ENCODE measurements around the gene WDFY2.
"Not testable (repeated sequence)": the region's sequence is repeated elsewhere in the genome, so short reads cannot be mapped to it uniquely, and the experiment has no call there.

WDFY2 gene

DNA sequence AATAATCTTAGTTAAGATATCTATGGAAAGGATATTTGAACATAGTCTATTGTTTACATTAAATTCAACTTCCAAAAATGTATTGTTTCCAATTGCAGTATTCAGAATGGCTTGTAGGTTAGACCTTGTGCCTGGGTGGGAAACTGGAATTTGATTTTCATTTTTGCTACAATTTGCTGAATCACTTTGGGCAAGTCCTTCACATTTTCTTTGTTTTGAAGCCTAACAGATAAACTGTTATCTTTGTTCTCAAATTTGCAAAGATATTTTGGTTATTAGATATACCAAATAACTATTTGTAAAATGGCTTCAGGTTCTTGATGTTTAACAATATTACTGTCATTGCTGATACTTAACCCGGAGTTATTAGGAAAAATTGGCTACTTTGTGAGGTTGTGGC, 82.6 kb downstream of the WDFY2 start:
- no peak for DNase-seq (ENCODE audit: low read depth in 2 of 2)

DNA sequence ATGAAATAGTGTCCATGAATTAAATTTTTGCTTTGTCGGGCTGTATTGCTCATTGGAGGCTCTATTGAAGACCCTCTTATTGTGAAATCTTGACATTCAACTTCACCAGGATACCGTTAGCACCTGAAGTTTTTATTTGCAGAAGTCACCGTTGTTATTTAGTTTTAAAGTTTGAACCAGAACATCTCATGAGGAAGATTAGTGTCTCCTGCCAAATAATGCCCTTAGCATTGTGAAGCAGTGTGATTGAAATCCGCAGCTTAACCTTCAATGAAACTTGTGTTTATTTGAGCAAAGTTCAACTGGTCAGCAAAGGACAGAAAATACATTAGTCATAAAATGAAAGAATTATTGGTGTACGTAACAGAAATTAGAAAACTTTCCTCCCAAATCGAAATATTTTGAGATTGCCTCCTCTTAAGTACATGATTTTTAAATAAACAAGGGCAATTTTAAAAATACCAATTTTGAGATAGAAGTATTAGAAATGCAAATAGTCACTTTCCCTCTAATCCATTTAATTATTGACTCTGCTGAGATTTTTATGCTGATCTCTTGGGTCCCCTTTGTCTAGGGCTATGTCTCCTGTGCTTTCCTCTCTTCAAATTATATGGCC, 84.4 kb downstream of the WDFY2 start:
- no peak for DNase-seq (ENCODE audit: low read depth in 2 of 2)

DNA sequence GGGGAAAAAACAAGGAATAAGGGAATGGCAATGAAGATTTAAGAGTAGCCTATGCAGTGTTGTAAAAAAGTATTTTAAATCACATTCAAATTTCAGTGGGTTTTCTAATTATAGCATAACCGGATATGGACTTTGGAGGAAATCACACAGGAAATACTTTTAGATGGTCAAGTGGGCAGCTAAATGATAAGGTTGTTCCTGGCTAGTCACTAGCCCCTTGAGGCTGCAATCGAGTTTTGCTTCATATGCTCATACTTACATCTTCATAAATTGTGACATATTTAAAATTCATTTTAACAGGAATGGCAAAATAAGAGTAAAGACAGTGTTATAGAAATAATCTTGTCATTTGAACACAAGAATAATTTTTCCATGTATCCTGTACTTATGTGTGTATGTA, 88.9 kb downstream of the WDFY2 start:
- no peak for DNase-seq (ENCODE audit: low read depth in 2 of 2)

DNA sequence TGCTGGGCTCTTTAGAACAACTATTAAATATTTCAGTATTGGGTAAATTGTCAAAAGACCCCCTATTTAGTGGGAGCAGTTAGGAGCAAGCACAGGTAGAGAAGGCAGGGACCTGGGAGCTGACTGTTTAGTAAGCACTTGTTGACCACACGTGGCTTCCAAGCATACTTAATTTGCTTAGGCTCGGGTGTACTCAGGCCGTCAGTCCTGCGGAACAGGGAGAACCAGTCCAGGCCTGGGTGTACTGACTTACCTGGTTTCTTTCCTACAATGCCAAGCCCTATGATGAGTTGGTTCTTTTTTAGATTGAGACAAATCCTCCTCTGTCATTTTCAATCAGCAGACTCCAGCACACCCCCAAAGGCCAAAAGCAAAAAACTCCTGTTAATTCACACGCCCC, 90.0 kb downstream of the WDFY2 start:
- no peak for DNase-seq (ENCODE audit: low read depth in 2 of 2)

DNA sequence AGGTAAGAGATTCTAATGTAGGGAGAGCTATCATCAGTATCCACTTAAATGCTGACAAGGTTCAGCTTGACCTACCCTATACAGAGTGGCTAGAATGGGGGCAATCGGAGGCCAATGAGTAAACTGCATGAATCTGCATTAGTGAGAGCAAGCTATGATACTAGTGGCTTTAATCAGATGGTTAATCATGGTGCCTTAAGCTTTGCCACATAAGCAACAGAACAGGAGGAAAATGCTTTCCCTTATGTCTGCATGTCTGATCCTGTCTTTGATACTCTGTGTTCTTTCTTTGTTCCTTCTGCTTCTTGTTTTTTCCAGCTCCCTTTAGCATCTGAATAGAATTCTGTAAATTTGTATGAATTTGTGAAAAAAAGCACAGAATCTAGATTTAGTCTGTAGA, 91.1 kb downstream of the WDFY2 start:
- no peak for DNase-seq (ENCODE audit: low read depth in 2 of 2)

DNA sequence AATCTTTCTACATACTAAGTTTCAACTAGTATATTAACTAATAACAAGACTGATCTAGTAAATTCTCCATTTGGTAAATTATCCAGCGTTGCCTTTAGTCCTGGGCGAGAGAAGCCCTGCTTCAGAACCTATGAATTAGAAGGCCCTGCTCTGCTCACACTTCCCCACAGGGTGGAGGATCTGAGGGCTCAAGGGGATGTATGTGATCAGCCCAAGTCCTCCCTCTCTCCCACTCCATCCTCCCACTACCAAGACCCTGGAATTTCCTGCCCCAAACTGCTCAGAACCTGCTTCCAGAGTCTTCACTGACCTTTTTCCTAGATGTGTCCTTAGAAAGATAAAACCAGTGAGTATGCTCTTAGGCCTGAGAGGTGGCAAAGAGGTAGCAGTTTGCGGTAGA, 91.6 kb downstream of the WDFY2 start:
- no peak for DNase-seq (ENCODE audit: low read depth in 2 of 2)

DNA sequence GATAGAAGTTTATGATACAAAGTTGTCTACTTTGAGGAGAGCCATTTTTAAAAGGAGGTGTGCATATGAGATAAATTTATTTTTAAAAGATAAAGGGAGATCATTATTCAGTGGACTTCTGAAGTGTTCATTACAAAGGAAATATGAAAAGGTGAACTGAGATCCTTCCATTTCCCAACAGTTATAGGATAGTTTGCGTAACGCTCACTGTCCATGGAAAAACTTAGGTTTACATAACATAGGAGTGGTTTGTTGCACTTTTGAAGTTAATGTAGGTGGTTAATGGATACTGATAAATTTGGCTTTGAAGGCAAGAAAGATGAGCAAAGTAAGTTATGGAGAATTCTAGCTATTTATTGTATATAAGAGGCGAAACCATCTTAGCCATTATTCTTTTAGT, 92.5 kb downstream of the WDFY2 start:
- no peak for DNase-seq (ENCODE audit: low read depth in 2 of 2)

DNA sequence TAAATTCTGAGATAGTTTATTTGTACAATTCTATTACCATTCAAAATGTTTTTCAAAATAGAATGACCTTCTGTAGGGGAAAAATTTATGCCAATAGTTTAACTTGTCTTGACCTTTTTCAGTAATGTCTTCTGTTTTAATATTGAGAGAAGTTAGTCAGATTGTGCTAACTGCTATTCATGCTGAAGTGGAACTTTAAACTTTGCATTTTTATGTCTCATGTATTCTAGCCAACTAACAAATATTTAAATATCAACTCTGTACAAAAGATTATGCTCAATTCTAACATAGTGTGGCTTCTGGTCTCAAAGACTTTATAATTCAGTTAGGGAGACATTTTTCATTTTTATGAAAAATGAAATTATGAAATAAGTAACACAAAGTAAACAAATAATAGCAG, 94.2 kb downstream of the WDFY2 start:
- DNase-seq (ENCODE audit: low read depth in 2 of 2) = no peak

DNA sequence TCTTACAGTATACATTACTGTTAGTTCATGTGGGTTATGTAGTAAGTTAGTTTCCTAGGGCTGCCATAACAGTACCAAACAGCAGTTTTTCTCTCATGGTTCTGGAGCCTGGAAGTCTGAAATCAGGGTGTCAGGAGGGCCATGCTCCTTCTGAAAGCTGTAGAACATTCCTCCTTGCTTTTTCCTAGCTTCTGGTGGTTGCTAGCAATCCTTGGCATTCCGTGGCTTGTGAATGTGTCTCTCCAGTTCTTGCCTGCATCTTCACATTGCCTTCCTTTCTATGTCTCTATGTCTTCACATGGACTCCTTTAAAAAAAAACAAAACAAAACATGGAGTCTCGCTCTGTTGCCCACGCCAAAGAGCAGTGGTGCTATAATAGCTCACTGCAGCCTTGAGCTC, 95.4 kb downstream of the WDFY2 start:
- no peak for DNase-seq (ENCODE audit: low read depth in 2 of 2)

DNA sequence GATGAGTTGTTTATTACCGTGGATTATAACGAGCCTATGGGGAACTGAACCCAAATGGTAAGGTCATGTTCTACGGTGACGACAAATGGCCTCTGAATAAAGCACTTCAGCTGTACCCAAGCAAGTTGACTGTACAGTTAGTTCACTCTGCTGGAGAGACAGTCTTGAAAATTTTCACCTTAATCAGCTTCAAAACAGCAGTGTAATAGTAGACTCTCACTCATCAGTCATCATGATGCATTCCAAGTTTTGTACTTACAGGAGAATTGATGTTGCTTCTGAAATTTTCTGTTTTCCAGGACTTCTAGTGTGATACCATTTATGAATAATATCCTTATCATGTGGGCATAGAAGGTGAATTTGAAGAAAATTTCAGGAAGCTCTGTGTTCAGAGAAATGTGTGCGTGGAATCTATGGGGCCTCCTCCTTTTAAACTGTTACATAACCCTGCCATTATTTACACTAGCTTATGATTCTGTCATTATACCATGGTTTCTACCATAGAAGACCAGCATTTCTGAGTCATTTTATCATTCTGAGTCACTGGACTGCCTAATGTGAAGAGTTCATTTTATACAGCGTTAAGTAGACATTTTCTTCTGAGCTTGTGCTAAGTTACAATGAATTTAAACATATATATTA, 96.9 kb downstream of the WDFY2 start:
- no peak for DNase-seq (ENCODE audit: low read depth in 2 of 2)

DNA sequence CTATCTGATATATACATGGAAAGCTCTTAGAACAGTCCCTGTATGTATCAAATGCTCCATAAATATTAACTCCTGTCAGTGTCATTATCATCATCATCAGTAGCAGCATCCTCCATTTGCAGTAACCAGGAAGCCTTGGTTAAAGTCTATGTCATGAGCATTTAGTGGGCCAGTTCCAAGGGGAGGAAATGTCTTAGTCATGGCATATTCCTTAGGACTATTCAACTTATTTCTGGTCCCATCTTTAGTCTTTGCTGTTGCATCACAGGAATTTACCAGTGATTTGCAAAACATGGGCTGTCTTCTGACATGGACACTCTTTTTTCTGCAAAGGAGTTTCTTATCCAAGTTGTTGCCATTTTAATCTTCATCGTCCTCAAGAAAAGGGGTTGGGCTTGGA, 98.4 kb downstream of the WDFY2 start:
- DNase-seq (ENCODE audit: low read depth in 2 of 2) = no peak

DNA sequence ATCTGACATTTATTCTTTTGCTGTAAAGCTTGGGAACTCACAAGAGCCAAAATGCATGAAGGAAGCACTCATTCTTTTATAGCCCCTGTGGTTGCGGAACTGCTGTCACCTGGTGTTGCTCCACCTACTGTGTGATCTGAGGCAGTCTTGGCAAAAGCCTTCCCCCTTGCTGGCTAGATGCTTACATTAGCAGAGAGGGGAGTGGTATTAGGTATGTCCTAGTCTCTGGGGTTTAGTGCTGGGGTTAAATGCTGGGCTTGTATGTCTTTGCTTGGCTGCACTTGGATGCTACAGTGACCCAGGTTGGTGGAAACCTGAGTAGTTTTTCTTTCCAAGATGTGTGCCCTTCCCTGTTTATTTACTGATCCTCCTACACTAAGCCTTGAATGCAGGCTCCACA, 99.3 kb downstream of the WDFY2 start:
- no peak for DNase-seq (ENCODE audit: low read depth in 2 of 2)

DNA sequence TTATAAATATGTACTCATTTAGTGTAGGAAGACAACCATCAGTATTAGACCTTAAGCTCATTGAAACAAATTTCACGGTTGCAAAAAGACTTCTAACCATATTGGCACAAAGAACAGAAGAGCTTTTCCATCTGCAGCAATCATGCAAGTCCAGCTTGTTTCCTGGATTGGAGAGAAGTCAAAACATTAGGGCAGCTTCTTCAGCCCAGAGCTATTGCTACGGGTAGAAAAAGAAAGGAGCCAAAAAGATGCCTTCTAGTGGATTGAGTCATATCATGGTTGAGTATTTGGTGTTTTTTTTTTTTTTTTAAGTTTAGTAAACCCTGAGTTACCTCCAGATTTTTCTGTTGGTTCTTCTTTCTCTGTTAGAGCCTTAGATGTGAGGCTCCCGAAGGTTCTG, 99.8 kb downstream of the WDFY2 start:
- no peak for DNase-seq (ENCODE audit: low read depth in 2 of 2)

DNA sequence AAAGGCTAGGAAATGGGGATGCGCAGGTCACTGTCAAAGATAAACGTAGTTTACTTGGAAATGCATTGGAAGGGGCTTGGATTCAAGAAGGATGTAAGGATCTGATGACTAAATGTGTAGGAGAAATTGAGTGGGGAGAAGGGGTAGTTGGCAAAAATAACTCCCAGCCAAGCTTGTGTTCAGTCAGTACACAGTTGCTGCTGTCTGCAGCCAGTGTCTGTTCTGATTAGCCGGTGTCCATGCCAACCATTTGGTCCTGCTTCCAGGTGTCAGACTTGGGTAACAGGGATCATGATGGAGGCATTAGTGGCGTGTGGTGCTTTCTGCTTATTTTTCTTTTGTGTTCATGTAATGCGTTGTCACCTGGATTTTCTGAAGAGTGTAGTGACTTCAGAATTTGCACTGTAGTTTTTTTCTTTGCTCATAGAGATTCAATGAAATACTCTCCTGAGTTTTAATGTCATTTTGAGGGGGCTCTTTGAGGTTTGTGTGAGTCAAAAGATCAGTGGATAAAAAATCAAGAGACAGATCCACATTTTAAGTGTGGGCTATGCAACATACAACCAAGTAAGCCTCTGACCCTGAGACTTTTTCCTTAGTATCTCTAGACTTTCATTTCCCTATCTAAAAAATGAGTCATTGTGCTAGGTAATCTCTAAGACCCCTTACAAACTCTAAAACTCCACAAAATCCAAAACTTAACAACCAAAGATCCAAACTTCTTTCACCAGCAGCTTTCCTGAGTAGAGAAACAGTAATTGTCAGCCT, 103.9 kb downstream of the WDFY2 start:
- no peak for DNase-seq (ENCODE audit: low read depth in 2 of 2)

DNA sequence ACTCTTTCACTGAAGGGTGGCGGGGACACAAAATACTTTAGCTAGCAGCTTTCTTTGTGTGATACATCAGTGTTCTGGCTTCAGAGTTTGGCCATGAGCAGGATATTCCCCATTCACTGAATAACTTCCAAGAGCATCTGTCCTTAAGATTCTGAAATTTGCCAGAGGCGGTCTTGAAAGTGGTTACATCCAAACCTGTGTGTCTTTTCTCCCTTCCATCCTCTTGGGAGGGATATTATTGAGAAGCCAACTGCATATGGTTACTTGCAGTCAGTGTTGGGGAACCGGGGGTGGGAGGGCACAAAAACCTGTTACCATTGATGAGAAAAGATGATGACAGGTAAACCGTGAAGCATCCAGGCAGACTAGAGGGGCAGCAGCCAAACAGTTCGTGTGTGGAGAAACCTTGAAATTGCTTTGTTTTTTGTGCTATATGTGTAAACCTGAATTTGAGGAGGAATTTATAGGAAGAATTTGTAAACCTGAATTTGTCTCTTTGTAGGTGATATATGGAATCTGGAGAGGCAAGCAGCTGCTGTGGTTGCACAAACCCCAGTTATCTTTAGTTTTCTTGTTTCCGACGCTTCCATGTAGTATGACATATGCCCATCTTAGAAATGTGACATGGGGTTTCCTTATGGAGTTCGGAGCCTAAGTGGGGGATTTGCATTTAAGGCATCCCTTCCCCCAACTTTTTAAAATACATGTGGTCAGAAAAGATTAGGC, 104.8 kb downstream of the WDFY2 start:
- DNase-seq (ENCODE audit: low read depth in 2 of 2) = no peak

DNA sequence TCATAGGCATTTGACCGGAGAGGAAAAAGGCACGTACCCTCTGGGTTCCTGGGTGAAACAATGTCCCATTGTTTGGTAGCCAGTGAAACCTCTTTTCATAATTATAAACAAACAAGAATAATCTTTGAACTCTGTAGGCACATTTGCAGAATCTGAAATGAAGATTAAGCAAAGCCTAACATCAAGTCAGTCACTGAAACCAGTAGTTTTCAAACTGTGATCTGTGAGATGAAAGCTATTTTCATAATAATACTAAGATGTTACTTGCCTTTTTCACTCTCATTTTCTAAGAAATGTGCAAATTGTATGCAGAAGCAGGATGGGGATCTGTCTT, 105.4 kb downstream of the WDFY2 start:
- DNase-seq (ENCODE audit: low read depth in 2 of 2) = no peak

DNA sequence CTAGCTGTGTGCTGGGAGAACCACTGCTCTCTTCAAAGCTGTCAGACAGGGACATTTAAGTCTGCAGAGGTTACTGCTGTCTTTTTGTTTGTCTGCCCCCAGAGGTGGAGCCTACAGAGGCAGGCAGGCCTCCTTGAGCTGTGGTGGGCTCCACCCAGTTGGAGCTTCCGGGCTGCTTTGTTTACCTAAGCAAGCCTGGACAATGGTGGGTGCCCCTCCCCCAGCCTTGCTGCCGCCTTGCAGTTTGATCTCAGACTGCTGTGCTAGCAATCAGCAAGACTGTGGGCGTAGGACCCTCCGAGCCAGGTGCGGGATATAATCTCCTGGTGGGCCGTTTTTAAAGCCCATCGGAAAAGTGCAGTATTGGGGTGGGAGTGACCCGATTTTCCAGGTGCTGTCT, 111.4 kb downstream of the WDFY2 start:
- DNase-seq (ENCODE audit: low read depth in 2 of 2) = not testable (repeated sequence)

DNA sequence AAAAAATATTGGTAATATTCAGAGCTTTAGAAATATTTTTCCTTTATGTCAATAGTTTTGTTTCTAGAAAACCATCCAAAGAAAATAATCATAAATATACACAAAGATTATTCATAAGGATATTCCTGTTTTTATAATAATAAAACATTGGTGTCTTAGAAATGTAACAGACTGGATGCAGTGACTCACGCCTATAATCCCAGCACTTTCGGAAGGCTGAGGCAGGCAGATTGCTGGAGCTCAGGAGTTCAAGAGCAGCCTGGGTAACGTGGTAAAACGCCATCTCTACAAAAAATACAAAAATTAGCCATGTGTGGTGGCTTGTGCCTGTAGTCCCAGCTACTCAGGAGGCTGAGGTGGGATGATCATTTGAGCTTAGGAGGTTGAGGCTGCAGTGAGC, 112.9 kb downstream of the WDFY2 start:
- DNase-seq (ENCODE audit: low read depth in 2 of 2) = no peak

DNA sequence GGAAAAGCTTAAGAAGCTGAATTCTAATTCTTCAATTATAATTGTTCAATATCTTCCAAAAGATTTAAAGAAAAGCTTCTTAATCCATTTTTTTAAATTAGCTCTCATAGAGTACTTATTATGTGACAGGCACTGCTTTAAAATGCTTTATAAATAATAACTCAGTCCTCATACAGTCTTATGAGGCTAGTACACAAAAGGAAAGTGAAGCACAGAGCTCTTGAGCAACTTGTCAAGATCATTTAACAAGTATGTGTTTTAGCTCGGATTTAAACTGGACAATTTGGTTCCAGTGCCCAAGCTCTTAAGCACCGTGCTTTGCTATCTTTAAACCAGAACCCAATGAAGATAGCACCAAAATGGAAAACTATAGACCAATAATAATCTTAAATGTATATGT, 113.6 kb downstream of the WDFY2 start:
- DNase-seq (ENCODE audit: low read depth in 2 of 2) = no peak

DNA sequence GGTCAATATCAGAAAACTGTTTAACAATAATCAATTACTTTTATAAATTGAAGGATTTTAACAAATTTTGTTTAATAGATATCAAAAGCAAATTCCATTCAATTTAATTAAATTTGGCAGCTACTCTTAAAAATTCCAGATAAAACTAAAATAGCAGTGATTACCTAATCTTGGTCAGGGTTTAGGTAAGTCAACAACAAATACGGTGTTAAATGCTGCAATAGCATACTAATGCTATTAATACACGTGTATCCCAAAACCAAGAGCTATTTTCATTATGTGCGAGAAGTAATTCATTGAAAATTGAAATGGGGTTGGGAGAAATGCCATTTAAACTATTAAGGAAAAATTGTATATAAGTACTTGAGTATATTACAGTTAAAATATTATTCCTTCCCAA, 114.1 kb downstream of the WDFY2 start:
- no peak for DNase-seq (ENCODE audit: low read depth in 2 of 2)

DNA sequence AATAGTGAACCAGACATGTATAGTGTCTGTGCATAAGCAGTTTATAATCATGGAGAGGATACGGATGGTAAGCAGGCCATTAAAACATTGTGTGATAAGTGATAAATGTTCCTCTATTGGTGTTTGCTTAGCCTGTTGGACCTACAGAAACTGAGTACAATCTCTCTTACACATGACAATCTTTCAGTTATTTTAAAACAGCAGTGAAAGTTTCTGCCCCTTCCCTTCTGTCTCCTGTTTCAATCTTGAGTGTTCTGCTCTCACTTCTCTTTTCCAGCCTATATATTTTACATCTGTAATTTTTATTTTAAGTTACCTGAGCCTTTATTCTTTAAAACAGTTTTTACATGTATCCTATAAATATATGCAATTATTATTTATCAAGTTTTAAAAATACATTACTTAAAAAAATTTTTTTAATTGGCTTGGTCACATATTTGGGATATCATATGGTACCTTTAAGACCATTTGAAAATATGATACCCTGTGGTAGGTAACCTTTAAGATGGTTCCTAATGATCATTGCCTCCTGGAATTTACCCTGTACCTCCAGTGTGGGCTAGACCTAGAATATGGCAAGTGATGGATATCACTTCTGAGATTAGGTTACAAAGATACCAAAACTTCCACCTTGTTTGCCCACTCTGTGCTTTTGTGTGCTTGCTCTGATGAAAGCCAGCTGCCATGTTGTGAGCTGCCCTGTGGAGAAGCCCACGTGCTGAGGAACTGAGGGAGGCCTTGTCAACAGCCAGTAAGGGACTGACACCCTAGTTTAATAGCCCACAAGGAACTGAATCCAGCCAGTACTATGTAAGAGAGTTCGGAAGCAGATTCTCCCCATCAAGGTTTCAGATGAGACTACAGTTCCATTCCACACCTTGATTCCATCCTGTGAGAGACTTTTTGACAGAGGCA, 120.4 kb downstream of the WDFY2 start:
- no peak for DNase-seq (ENCODE audit: low read depth in 2 of 2)

DNA sequence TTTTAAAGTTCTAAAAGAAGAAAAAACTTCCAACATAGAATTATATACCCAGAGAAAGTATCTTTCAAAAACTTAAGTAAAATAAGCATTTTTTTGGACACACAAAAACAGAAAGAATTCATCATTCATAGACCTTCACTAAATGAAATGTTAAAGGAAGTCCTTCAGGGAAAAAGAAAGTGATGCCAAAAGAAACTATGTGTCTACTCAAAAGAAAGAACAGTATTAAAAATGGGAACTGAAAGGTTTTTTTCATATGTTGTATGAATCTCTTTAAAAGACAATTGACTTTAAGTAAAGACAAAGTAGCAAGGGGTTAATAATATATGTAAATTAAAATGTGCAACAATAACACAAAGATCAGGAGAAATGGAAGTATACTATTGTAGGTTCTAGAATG, 123.2 kb downstream of the WDFY2 start:
- no peak for DNase-seq (ENCODE audit: low read depth in 2 of 2)

Data from stimulated activated CD8-positive, alpha-beta memory T cell treated with anti-CD3 and anti-CD28 coated beads, Interleukin-7, amount 100 ng/mL, for 4 hours (primary cell).